ENCODE data around the gene EEF2.
"Not testable (repeated sequence)": the region's sequence is repeated elsewhere in the genome, so short reads cannot be mapped to it uniquely, and the experiment has no call there.

The EEF2 gene

GRCh38 chr19:3970313-3970807 is 14.9 kb downstream of the EEF2 start:
- no peak for TF ChIP-seq CTCF (conservative IDR thresholded peaks at IDR 0.05; ENCODE audit: low read depth, low read length)

GRCh38 chr19:3969435-3970312 is 15.6 kb downstream of the EEF2 start:
- H3K4me3 ChIP-seq (ENCODE audit: low read length) = peak overlapping the region; percentile 95
- no peak for DNase-seq (ENCODE audit: low read depth)
- peak; percentile 33 for TF ChIP-seq CTCF (conservative IDR thresholded peaks at IDR 0.05; ENCODE audit: low read depth, low read length)

More at GRCh38 chr19:3970313-3970807, 14.9 kb downstream of the EEF2 start:
- no peak for DNase-seq (ENCODE audit: low read depth)
- peak overlapping the region; percentile 95 for H3K4me3 ChIP-seq (ENCODE audit: low read length)

GRCh38 chr19:3968556-3969434 is 16.5 kb downstream of the EEF2 start:
- peak overlapping the region; percentile 95 for H3K4me3 ChIP-seq (ENCODE audit: low read length)
- no peak for TF ChIP-seq CTCF (conservative IDR thresholded peaks at IDR 0.05; ENCODE audit: low read depth, low read length)
- DNase-seq (ENCODE audit: low read depth) = peak; percentile 99

GRCh38 chr19:3967983-3968382 is 17.3 kb downstream of the EEF2 start:
- DNase-seq (ENCODE audit: low read depth) = not testable (repeated sequence)
- H3K4me3 ChIP-seq (ENCODE audit: low read length) = peak overlapping the region; percentile 25

- TF ChIP-seq CTCF (conservative IDR thresholded peaks at IDR 0.05; ENCODE audit: low read depth, low read length) = no peak
- no peak overlapping the region for H3K4me3 ChIP-seq (ENCODE audit: low read length)
These were observed 18.9 kb downstream of the EEF2 start for GRCh38 chr19:3966051-3967017.

GRCh38 chr19:3964256-3965194 is 20.7 kb downstream of the EEF2 start:
- DNase-seq (ENCODE audit: low read depth) = no peak
- no peak for TF ChIP-seq CTCF (conservative IDR thresholded peaks at IDR 0.05; ENCODE audit: low read depth, low read length)
- H3K4me3 ChIP-seq (ENCODE audit: low read length) = no peak overlapping the region

More at GRCh38 chr19:3966051-3967017, 18.9 kb downstream of the EEF2 start:
- no peak for DNase-seq (ENCODE audit: low read depth)

Measured in retinal pigment epithelial cell (primary cell).